Hematopoietic multipotent progenitor cell treated with erythropoietin and hydrocortisone succinate and interleukin-3 and kit ligand, for 6 days (in vitro differentiated cells): ENCODE results near the gene SMARCD2.

Source experiments
- DNase-seq: peaks from one replicate; pipeline ENCODE4 v3.0.0-alpha.2; 2015

The SMARCD2 gene

DNA sequence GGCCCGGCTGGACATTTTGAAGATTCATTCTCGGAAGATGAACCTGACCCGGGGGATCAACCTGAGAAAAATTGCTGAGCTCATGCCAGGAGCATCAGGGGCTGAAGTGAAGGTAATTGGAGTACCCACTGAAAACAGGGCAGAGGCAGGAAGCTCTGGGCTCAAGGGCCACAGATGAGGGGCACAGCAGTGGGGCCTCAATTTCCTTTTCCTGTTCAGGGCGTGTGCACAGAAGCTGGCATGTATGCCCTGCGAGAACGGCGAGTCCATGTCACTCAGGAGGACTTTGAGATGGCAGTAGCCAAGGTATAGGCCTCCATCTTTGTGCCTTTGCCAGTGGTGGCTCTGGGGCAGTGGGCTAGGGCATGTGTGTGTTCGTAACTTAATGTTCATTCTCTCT lies 11.0 kb downstream of the SMARCD2 start:
- DNase-seq = no peak

DNA sequence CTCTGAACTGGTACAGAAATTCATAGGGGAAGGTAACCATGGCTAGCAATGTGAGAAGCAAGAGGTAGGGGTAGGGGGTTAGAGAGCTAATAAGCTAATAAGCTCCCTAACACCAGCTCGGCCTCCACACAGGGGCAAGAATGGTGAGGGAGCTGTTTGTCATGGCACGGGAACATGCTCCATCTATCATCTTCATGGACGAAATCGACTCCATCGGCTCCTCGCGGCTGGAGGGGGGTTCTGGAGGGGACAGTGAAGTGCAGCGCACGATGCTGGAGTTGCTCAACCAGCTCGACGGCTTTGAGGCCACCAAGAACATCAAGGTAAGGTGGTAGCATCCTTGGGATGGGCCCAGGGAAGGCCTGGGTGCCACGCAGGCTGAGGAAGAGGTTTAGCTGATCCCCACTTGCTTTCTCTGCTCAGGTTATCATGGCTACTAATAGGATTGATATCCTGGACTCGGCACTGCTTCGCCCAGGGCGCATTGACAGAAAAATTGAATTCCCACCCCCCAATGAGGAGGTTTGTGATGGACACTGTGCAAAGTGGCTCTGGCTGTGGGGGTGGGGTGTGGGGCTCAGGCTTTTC lies 11.5 kb downstream of the SMARCD2 start:
- DNase-seq = no peak

DNA sequence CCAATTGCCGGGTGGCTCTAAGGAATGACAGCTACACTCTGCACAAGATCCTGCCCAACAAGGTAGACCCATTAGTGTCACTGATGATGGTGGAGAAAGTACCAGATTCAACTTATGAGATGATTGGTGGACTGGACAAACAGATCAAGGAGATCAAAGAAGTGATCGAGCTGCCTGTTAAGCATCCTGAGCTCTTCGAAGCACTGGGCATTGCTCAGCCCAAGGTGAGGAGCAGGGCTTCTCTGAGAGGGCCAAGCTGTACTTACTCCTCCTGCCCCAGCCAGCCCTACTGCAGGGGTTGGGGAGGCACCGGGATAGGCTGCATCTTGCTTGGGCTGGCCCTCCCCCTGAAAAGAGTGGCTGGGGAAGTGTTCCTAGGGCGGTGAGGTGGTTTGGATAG lies 12.2 kb downstream of the SMARCD2 start:
- no peak for DNase-seq

GRCh38 chr17:63828936-63829335 lies 13.5 kb downstream of the SMARCD2 start:
- DNase-seq = no peak

DNA sequence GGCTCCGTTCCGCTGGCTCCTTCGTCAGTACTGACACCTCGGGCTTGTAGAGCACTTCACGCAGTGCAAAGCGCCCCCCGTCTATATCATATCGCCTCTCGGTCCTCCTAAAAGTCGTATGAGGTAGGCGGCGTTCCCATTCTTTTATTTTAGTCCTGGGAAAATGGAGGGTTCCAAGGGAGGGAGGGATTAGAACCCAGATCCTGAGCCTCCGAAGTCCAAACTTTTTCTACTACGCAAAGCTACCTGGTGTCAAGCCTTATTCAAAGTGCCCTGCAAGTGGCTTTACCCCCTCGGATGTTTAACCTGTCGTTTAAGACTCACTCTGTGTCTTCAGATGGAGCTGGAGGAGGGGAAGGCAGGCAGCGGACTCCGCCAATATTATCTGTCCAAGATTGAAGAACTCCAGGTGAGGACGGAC lies 14.7 kb downstream of the SMARCD2 start:
- DNase-seq = peak; percentile 30

DNA sequence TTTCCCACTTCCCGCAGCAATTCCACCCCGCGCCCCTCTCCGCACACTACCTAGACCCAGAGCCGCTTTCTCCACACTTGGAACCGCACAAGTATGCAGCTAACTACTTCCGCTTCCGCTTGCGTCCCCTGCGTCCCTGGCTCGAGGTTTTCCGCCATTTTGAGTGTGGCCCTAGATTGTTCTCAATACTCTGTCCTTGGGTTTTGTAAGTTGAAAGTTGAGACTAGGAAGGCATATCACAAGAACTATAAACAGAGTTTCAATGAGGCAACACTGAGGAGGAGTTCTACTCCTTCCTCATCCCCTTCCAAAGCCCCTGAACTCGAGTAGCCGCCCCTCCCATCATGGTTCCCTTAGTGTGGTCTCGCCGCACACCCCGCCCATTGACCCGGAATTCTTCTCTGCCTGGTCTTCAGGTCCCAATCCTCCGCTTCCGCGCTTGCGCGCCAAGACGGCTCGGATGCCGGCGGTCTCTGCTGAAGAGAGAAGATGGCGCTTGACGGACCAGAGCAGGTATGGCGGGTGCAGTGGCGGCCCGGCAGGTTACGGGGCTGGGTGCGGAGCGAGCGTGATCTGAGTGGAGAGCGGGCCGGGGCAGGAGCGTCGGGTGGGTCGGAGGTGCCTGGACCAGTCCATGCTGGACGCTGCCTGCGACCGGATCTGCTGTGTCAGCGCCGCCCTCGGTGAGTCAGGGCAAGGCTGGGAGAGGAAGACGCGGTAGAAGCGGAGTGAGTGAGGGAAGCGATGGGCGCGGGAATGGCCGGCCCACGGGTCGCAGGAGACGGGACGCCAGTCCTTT lies 15.3 kb downstream of the SMARCD2 start, which contains the start of the genes FTSJ3 and PSMC5:
Gene FTSJ3, minus strand, starts transcription at position 662 of the 799 bp plus-strand sequence. CDS start 761 bp downstream, outside the sequence.
Gene PSMC5, plus strand, starts transcription at position 430 of the 799 bp plus-strand sequence. Its CDS starts 60 bp downstream, at position 490.
- DNase-seq = peak; percentile 98

DNA sequence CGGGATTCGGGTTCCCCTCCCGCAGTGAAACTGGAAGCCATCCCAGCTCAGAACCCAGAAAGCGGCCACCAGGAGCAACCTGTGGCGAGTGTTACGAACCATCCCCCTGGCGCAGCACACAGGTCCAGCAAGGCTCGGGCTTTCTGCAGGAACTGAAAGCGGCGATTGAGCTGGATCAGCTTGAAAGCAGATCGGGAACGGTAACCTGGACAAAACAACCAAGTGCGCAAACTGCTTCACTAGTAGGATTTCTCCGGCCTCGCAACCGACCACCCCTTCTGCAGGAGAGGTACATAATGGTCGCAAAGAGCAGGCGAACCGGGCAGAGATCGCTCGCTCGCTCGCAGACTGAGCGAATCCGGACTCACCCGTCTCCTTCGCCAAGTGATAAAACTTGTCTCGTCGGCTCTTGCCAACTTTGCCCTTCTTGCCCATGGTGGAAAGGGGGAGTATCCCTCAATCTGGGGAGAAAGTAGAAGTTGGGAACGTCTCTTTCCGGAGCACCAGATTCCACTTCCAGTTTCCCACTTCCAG lies 15.9 kb downstream of the SMARCD2 start:
- no peak for DNase-seq

GRCh38 chr17:63824362-63824761 lies 18.1 kb downstream of the SMARCD2 start:
- DNase-seq = no peak

DNA sequence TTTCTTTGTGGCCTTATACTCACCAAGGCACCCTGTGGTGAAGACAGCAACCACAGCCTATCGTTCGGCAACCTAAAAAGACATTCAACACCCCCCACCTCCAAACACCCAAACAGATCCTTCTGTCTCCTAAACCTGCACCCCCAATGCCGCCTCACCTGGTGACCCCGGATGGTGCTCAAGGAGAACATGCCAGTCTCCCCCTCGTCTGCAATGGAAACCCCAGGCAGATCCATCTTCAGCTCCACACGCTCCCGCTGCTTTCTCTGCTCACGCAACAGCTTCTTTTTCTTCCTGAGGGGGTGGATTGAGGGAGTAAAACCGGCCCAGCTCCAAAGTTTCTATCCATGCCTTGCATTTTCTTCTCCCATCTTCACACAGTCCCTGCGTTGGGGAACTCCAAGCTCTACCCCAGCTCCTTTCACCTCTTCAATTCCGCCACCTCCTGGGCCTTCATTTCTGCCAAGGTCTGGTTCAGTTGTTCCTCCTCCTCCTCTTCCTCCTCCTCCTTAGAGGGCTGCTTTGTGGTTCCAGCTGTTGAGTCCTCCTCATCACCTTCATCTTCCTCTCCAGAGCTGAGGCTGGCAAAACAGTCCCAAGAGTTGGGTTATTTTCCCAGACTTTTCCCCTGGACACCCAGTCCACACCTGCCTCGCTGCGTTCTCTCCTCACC lies 18.7 kb downstream of the SMARCD2 start:
- DNase-seq = no peak

DNA sequence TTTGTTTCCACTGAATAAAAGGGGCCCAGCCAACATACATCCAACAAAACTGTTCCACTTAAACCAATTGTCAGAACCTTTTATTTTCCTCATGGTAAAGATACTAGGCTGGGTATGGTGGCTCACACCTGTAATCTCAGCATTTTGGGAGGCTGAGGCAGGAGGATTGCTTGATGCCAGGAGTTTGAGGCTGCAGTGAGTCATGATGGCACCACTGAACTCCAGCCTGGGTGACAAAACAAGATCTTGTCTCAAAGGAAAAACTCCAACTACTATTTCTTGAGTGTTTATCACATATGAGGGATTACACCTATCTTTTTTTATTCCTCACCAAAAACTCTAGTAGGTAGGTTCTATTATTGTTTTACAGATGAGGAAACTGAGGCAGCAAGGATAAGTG lies 19.9 kb downstream of the SMARCD2 start:
- no peak for DNase-seq

DNA sequence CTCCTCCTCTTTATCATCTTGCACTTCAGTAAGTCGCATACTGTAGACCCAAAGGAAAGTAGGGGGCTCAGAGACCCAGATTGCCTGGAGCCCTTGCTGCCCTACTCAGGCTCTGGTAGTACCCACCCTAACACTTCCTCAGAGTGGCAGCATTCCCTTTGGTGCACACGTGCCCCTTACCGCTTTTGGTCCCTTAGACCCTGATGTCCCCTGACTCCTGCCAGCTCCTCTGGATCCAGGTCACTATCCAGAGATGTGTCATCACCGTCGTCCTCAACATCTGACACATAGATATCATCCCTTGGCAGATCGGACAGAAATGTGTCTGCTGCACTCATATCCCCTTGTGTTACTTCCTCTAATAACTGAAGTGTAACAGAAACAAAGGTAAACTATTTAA lies 20.7 kb downstream of the SMARCD2 start:
- no peak for DNase-seq

DNA sequence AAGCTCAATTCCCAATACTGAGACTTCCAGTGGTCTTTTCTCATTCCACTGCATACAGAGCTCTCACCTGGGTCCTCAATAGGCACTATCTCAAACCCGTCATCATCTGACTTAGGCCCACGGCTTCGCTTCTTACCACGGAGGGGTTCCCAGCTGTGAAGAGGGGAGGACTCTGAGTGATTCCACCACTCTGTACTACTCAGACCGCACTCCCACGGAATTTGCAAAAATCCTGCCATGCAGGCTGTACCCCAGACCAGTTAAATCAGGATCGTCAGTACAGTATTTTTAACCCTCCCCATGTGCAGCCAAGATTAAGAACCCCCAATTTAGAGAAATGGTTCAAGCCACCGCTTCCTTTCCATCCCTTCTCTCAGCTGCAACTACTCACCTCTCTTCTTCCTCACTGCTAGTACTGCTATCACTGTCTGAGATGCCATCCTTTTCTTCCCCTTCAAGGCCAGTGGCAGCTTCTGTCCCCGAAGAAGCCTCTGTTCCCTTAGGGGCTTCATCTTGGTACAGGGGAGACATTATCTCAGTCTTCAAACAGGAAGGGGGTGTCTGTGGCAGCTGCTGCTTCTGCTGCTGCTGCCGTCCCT lies 21.4 kb downstream of the SMARCD2 start:
- no peak for DNase-seq

GRCh38 chr17:63819585-63820537 lies 22.6 kb downstream of the SMARCD2 start:
- DNase-seq = no peak

DNA sequence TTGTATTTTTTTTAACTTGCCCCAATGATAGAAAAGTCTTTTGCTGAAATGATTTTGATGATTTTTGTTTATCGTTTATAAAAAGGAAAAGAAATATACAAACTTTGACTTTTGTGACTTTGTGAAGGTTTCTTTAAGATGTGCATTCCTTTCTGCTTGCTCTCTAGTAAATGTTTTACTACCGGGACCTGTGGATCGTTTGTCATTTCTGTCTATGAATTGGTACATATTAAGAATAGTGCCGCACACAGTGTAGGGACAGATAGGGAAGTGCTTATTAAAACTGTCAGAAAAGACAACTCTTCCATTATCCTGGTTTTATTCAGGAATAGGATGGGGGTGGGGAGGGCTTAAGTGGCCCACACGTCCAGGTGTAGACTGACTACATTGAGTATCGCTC lies 23.4 kb downstream of the SMARCD2 start:
- no peak for DNase-seq

DNA sequence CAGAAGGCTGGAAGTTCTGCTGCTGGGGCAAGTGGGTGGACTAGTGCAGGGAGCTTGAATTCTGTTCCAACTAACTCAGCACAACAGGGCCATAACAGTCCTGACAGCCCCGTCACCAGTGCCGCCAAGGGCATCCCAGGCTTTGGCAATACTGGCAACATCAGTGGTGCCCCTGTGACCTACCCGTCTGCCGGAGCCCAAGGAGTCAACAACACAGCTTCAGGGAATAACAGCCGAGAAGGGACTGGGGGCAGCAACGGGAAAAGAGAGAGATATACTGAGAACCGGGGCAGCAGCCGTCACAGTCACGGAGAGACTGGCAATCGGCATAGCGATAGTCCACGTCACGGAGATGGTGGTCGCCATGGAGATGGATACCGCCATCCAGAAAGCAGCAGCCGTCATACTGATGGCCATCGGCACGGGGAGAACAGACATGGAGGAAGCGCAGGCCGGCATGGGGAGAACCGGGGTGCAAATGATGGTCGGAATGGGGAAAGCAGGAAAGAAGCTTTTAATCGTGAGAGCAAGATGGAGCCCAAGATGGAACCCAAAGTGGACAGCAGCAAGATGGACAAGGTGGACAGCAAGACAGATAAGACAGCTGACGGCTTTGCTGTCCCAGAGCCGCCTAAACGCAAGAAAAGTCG lies 24.6 kb downstream of the SMARCD2 start:
- DNase-seq = no peak

- no peak for DNase-seq
Measured at GRCh38 chr17:63816669-63817068, 25.8 kb downstream of the SMARCD2 start.

GRCh38 chr17:63816123-63816522 lies 26.4 kb downstream of the SMARCD2 start:
- no peak for DNase-seq

GRCh38 chr17:63809970-63810369 lies 32.5 kb downstream of the SMARCD2 start:
- DNase-seq = no peak

GRCh38 chr17:63805591-63805990 lies 36.9 kb downstream of the SMARCD2 start:
- peak; percentile 45 for DNase-seq

DNA sequence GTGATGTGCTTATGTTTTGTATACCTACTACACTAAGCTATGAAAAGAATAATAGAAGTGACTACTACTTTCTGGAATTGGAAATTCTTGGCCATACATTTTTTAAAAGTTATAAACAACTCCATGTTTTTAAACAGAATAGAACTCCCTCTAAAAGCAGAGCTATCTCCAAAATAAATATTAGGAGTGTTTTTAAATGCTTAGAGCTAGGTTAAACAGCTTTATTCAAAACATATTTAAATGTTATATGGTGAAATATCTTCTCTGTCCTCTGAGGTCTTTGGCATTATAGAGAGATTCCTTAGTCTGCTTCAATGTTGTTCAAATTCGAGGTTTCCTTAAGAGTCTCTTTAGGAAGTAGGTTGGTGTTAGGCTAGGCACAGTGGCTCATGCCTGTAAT lies 38.2 kb downstream of the SMARCD2 start:
- DNase-seq = no peak

GRCh38 chr17:63800783-63801182 lies 41.7 kb downstream of the SMARCD2 start:
- no peak for DNase-seq
